Activated T-cell treated with anti-CD3 and anti-CD28 coated beads, Interleukin-2, amount 50 U/mL, for 72 hours (primary cell): ENCODE measurements around the gene AGRN. TPM values are rescaled to one million over a fixed set of nuclear protein-coding genes. Genes with fewer than 3 reads are reported as not detected.
"Not testable (repeated sequence)": the region's sequence is repeated elsewhere in the genome, so short reads cannot be mapped to it uniquely, and the experiment has no call there.

ENCODE experiments used
- ATAC-seq, 2 donors: fragments of 150-1000 bp; cut with Tn5 transposase; replicated peaks in 1 of 2; 2 replicates each; pipeline ENCODE4 v1.10.0; 2021; ENCODE audit warnings: moderate library complexity in 2 of 2, mild to moderate bottlenecking in 1 of 2
- DNase-seq, 2 donors: peaks; one replicate each; pipeline ENCODE4 v3.0.0; 2021 to 2022; ENCODE audit warnings: mixed read lengths in 1 of 2
- H3K27ac Mint-ChIP-seq: one replicate; pipeline ENCODE4 v1.8.0; 2022; ENCODE audit warnings: mild to moderate bottlenecking, moderate library complexity, mixed read lengths
- H3K27me3 Mint-ChIP-seq: one replicate; pipeline ENCODE4 v1.8.0; 2022; ENCODE audit warnings: low read depth, mixed read lengths
- H3K36me3 Mint-ChIP-seq, 2 donors: one replicate each; pipeline ENCODE4 v1.8.0; 2022; ENCODE audit warnings: mixed read lengths in 2 of 2, mild to moderate bottlenecking in 1 of 2; ENCODE audit not compliant: insufficient read depth in 2 of 2
- H3K4me1 Mint-ChIP-seq: one replicate; pipeline ENCODE4 v1.8.0; 2022; ENCODE audit warnings: low read depth, mixed read lengths
- H3K4me3 Mint-ChIP-seq, 2 donors: one replicate each; pipeline ENCODE4 v1.8.0; 2022; ENCODE audit warnings: mild to moderate bottlenecking in 2 of 2, mixed read lengths in 2 of 2, moderate library complexity in 2 of 2
- H3K9me3 Mint-ChIP-seq, 2 donors: one replicate each; pipeline ENCODE4 v1.8.0; 2022; ENCODE audit warnings: mixed read lengths in 2 of 2
- total RNA-seq, 2 donors: library from RNA; stranded (reverse); gene quantifications; one replicate each; pipeline ENCODE4 v1.2.3, GENCODE V29; 2022

AGRN gene
- total RNA-seq, 2 donors from 2014 or later: 69.0 to 112 TPM

DNA sequence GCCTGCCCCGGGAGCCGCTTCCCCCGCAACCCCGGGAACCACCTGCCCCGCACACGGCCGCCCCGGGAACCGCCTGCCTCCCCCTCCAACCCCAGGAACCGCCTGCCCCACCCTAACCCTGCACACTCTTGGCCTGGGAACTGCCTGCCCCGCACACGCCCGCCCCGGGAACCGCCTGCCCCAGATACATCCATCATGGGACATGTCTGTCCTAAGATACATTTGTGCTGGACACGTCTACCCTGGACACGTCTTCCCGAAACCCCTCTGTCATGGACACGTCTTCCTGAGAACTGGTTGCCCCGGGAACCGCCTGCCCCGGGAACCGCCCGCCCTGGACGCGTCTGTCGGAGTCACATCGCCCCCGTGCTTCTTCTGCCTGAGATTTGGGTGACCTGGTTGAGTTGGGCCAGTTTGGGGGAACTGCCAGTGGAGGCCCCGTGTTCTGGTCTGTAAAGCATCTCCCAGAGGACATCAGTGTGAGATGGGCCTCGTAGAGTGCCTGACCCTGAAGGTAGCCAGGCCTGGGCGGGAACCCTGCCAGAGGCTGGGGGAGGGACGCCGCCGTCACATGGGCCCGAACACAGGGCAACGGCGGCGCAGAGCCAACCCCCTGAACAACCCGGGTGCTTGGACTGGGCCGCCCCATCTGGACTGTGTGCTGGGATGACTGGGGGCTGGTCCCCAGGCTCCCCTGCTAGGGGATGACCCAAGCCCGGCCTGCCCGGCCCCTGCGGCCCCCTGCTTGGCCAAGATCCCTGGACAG, 41.7 kb upstream of the AGRN start:
- peaks cover 17% of the 10 kb centered on the region for H3K27me3 Mint-ChIP-seq
- no peak overlapping the region for H3K27ac Mint-ChIP-seq
- no peaks in the 10 kb centered on the region for H3K9me3 Mint-ChIP-seq
- no peaks in the 10 kb centered on the region for H3K4me1 Mint-ChIP-seq
- ATAC-seq: no peak
- no peaks in the 10 kb centered on the region for H3K36me3 Mint-ChIP-seq
- H3K4me3 Mint-ChIP-seq: peak overlapping the region in 1 of 2 donors; percentile 60
- DNase-seq: no peak

DNA sequence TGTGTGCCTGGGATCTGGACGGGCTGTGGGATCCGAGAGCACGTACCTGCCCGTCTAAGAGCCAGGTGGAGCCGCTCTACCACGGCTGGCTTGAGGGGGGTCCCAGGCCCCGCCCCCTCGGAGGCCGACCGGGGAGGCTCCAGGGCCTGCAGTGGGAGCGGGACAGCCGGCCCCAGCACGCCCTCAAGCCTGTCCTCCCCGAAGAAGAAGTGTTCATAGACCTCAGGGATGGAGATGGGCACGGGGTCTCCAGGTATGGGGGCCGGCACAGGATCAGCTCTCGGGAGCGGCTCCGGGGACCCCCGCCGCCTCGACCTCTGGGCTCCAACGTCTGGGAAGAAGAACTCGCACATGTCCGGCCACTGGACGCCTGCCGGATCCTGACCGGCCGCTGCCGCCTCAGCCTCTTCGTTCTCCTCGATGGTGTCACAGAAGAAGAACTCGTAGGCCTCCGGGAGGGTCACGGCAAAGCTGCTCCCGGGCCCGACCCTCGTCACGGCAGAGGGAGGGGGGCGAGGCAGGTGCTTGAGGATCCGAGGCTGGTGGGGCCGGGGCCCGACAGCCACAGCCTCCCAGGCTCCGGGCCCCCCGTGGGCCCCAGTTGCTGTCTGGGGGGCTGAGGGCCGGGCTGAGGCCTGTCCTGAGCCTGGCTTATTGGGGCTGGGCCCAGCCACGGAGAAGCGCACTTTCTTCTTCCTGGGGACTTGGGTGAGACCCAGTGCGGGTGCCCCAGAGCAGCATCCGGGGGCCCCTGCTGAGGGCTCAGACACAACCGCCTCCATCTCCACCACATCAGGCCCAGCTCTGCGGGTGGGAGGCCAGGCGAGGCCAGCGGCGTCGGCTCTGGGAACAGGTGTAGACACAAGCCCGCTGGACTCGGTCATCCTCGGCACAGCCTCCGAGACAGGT, 40.8 kb upstream of the AGRN start:
- H3K27ac Mint-ChIP-seq: no peak overlapping the region
- H3K4me3 Mint-ChIP-seq: no peak overlapping the region
- H3K4me1 Mint-ChIP-seq: no peaks in the 10 kb centered on the region
- DNase-seq (no peak), ATAC-seq (no peak)
- H3K27me3 Mint-ChIP-seq: peaks cover 24% of the 10 kb centered on the region
- H3K9me3 Mint-ChIP-seq: no peaks in the 10 kb centered on the region
- H3K36me3 Mint-ChIP-seq: no peaks in the 10 kb centered on the region

DNA sequence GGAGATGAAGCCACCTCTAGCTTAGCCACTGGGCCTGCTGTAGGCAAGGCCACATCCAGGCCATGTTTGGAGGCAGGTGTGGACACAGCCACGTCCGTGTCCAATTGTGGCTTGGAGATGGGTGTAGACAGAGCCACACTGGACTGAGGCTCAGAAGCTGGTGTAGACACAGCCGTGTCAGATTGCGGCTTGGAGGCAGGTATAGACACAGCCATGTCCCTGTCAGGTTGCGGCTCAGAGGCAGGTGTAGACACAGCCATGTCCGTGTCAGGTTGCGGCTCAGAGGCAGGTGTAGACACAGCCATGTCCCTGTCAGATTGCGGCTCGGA, 40.2 kb upstream of the AGRN start:
- Mint-ChIP-seq H3K9me3 (no peaks in the 10 kb centered on the region), H3K4me1 (no peaks in the 10 kb centered on the region), H3K27ac (no peak overlapping the region), H3K4me3 (no peak overlapping the region), H3K27me3 (peaks cover 23% of the 10 kb centered on the region), H3K36me3 (no peaks in the 10 kb centered on the region)
- no peak for ATAC-seq
- no peak for DNase-seq

DNA sequence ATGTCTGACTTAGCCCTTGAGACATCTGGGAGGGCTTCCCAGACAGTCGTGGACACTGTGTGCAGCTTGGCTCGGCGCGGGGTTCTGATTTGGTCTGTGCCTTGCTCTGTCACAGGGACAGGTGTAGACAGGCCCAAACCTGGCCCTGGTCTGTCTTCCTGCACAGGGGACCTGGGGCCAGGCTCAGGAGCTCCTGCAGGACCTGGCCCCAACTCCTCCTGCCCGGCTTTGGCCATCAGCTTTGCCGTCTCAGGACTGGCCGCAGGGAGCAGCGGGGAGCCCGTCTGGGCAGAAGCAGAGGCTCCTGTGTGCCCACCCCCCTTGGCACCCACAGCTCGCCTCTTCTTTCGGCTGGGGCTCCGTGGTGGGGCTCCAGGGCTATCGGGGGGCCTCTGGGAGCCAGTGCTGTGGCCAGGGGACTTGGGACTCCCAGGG, 39.8 kb upstream of the AGRN start:
- H3K27me3 Mint-ChIP-seq: peaks cover 18% of the 10 kb centered on the region
- DNase-seq (no peak), ATAC-seq (no peak)
- no peaks in the 10 kb centered on the region for H3K36me3 Mint-ChIP-seq
- no peak overlapping the region for H3K27ac Mint-ChIP-seq
- no peak overlapping the region for H3K4me3 Mint-ChIP-seq
- H3K4me1 Mint-ChIP-seq: no peaks in the 10 kb centered on the region
- H3K9me3 Mint-ChIP-seq: no peaks in the 10 kb centered on the region

DNA sequence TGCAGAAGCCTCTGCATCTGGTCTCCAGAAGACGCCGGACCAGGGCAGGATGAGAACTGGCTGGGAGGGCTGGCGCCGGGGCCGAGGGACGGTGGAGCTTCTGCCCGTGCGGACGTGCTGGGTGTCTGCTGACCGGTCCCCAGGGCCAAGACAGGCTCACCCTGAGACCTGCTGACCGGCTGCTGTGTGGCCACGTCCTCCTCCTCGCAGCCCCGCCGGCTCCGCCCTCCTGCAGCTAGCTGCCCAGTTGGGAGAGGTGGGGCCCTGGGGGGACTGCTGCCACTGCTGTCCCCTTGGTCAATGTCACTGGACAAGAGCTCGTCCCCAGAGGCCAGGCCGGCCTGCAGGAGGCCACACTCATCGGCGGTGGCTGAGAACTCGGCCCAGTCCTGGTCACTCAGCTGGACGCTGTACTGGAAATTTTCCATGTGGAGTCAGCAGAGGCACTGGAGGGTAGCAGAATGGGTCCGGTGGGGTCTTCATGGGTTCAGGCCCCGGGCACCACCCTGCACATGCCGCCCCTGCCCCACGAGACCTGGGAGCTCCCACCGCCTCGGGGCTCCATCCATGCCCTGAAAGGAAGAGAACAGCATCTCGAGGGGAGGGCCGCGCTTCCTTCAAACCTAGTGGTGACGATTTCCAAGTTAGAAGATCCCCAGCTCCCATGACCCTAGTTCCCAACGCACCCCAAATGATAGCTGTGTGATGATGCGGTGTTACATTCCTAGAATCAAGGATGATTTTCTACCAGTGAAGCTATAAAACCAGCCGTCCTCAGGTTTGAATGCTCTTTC, 39.1 kb upstream of the AGRN start:
- no peak overlapping the region for H3K4me3 Mint-ChIP-seq
- H3K27me3 Mint-ChIP-seq: peaks cover 12% of the 10 kb centered on the region
- H3K36me3 Mint-ChIP-seq: no peaks in the 10 kb centered on the region
- H3K9me3 Mint-ChIP-seq: no peaks in the 10 kb centered on the region
- DNase-seq (no peak), ATAC-seq (no peak)
- no peak overlapping the region for H3K27ac Mint-ChIP-seq
- no peaks in the 10 kb centered on the region for H3K4me1 Mint-ChIP-seq

DNA sequence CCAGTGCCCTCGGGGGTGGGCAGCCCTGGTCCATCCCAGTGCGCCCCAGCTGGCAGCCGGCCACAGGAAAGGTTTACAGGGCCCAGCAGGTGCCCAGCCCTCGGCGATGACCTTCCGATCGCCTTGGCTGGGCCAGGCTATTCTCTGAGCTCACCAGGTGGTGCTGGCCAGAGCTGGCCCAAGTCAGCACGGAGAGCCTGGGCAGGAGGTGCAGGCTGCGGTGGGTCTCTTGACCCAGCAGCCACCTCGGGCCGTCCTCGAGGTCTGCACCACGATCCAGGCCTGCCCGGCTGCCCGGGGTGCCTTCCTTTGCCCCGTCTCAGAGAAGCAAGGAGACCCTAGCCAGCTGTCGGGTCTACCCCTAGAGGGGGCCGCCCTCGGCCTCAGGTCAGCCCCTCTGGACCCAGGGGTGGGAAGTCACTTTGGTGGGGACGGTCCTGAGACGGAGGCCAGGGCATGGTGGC, 38.4 kb upstream of the AGRN start:
- DNase-seq (no peak), ATAC-seq (no peak)
- Mint-ChIP-seq H3K4me1 (no peaks in the 10 kb centered on the region), H3K36me3 (no peaks in the 10 kb centered on the region), H3K27ac (no peak overlapping the region), H3K9me3 (no peaks in the 10 kb centered on the region), H3K27me3 (peaks cover 10% of the 10 kb centered on the region), H3K4me3 (no peak overlapping the region)

DNA sequence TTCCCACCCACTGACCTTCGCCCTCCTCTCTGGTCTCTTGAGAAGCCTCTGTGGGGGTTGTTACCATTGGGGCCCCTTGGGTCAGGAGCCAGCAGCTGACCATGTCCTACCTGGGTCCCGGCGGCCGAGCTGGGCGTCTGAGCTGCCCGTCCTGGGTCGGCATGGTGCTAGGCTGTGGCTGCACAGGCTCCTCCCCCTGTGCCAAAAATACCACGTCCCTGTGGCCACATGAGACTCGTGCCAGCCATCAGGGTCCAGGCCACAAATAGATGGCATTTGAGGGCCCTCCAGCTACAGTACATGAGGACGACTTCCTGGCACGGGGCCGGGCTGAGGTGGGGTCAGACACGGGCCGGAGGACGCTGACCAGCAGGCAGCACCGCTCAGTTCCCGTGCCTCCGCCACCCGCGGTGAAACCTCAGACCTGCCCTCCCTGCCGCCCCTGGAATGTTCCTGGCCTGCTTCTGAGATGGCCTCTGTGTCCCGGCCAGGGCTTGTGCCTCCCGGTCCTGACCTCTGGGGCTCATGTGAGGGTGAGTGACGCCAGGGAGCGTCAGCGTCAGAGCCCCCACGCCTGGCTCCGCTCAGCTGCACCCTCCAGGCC, 37.9 kb upstream of the AGRN start, which contains the start of gene PERM1:
PERM1 (minus strand) TSS at position 139 of the 604 bp plus-strand sequence. CDS start 1,064 bp downstream, outside the sequence.
- DNase-seq (no peak), ATAC-seq (no peak)
- Mint-ChIP-seq H3K36me3 (no peaks in the 10 kb centered on the region), H3K27me3 (peaks cover 10% of the 10 kb centered on the region), H3K27ac (no peak within 1 kb of the TSS), H3K4me1 (no peaks in the 10 kb centered on the region), H3K4me3 (no peak within 1 kb of the TSS), H3K9me3 (no peaks in the 10 kb centered on the region)

DNA sequence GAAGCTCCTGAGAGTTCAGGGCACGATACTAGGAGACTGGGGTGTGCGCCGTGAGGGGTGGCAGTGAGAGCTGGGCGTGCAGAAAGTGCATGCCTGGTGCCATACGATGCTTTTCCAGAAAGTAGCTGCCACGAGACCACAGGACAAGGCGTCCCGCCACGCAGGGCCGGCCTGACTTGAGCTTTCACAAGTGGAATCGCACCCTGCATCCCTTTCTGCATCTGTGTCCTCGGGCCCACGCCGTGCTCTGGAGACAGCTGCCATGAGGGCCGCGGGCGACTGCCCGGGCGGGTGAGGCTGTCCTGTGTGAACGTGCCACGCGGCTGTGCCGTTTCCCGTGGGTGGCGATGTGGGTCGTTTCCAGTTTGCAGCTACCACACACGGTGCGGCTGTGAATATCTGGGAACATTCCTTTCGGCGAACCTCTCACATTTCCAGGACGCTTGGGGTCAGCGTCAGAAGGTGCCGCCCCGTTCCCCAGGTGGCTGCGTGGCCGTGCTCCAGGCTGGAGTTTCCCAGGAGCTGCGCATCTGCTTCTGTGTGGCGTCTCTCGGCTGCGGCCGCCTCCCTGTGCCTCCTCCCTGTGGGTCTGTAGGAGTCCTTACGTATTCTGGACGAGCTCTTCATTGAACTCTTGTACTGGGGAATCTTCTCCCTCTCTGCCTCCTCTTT, 37.0 kb upstream of the AGRN start:
- ATAC-seq (no peak), DNase-seq (no peak)
- no peaks in the 10 kb centered on the region for H3K4me1 Mint-ChIP-seq
- no peaks in the 10 kb centered on the region for H3K36me3 Mint-ChIP-seq
- H3K9me3 Mint-ChIP-seq: no peaks in the 10 kb centered on the region
- no peak overlapping the region for H3K27ac Mint-ChIP-seq
- no peak overlapping the region for H3K4me3 Mint-ChIP-seq
- peaks cover 10% of the 10 kb centered on the region for H3K27me3 Mint-ChIP-seq

DNA sequence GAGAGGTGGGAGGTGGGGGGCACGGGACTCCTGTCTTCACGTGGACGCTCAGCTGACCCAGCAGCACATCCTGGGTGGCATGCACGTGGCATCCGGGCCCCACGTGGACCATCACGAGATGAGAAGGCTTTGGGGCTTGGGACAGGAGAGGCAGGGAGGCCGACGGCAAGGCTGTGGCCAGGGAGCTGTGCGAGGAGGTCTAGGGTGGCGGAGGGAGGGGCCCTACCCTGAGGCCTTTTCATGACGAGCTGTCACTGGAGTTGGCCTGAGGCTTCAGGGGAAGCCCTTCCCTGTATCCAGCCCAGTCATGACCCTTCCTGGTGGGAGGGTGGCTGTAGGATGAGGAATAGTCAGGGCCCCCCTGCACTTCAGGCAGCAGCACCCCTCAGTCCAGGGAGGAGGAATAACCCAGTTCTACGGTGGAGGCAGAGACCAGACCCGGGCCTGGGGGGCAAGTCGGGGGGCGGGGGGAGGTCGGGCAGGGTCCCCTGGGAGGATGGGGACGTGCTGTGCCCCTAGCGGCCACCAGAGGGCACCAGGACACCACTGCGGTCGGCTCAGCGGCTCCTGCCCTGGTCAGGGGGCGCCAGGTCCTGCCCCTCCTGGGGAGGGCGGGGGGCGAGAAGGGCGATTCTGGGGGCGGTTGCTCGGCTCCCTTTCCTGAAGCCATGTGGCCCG, 36.0 kb upstream of the AGRN start:
- Mint-ChIP-seq H3K4me3 (no peak overlapping the region), H3K4me1 (peaks cover under 1% of the 10 kb centered on the region), H3K36me3 (no peaks in the 10 kb centered on the region), H3K9me3 (no peaks in the 10 kb centered on the region), H3K27ac (no peak overlapping the region), H3K27me3 (peaks cover 17% of the 10 kb centered on the region)
- ATAC-seq (peak; percentile 83 to 87), DNase-seq (peak; percentile 70 to 74)

DNA sequence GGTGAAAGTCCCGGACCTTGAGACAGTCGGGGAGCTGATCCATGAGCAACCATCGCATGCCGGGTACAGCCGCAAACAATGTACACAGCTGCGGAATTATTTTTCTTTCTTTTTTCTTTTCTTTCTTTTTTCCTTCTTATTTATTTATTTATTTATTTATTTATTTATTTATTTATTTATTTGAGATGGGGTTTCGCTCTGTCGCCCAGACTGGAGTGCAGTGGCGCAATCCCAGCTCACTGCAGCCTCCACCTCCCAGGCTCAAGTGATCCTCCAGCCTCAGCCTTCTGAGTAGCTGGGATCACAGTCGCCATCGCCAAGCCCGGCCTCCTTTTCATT, 35.5 kb upstream of the AGRN start:
- H3K4me1 Mint-ChIP-seq: peaks cover 5% of the 10 kb centered on the region
- peaks cover 0 to 2% of the 10 kb centered on the region in 2 donors for H3K36me3 Mint-ChIP-seq
- H3K9me3 Mint-ChIP-seq: no peaks in the 10 kb centered on the region
- ATAC-seq: no peak
- DNase-seq: no peak
- H3K27me3 Mint-ChIP-seq: peaks cover 22% of the 10 kb centered on the region
- H3K27ac Mint-ChIP-seq: no peak overlapping the region
- no peak overlapping the region for H3K4me3 Mint-ChIP-seq

DNA sequence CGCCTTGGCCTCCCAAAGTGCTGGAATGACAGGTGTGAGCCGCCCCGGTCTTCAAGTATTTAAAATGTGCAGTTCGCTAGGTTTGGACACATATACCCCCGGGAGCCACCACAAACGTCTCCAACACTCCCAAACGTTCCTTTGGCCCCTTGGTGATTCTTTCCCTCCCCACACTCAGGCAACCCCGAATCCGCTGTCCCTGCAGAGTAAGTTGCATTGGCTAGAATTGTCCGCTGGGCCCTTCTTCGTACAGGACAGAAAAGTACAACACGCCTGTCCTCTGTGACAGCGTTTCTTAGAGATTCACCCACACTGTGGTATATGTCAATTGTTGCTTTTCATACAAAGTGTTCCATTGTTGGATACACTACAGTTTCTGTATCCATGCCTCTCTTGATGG, 34.8 kb upstream of the AGRN start:
- Mint-ChIP-seq H3K9me3 (no peaks in the 10 kb centered on the region), H3K27me3 (peaks cover 28% of the 10 kb centered on the region), H3K27ac (no peak overlapping the region), H3K4me3 (no peak overlapping the region), H3K4me1 (peaks cover 5% of the 10 kb centered on the region), H3K36me3 (peaks cover 0 to 2% of the 10 kb centered on the region in 2 donors)
- DNase-seq (no peak), ATAC-seq (no peak)

DNA sequence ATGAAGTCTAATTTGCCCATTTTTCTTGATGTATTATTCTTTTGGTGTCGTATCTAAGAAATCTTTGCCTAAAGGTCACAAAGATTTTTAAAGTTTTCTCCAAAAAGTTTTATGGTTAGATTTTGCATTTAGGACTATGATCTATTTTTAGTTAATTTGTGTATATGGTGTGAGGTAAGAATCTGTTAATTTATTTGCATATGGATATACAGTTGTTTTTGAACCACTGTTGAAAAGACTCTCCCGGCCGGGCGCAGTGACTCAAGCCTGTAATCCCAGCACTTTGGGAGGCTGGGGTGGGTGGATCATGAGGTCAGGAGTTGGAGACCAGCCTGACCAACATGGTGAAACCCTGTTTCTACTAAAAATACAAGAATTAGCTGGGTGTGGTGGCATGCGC, 31.9 kb upstream of the AGRN start:
- H3K36me3 Mint-ChIP-seq: peaks cover 3 to 11% of the 10 kb centered on the region in 2 donors
- H3K27me3 Mint-ChIP-seq: peaks cover 28% of the 10 kb centered on the region
- not testable (repeated sequence) for H3K4me3 Mint-ChIP-seq, H3K27ac Mint-ChIP-seq, DNase-seq, H3K9me3 Mint-ChIP-seq, ATAC-seq
- peaks cover 27% of the 10 kb centered on the region for H3K4me1 Mint-ChIP-seq
